PC-9 (cell line): ENCODE data around the gene P3H3. TPM values are rescaled to one million over a fixed set of nuclear protein-coding genes. Genes with fewer than 3 reads are reported as not detected.
A peak's percentile ranks its signal among the peaks of the same experiment; 100 is the strongest.

ENCODE experiments used
- BruUV-seq: library from RNA; stranded (reverse); fragments of 400-500 nt; replicated peaks from 2 replicates; lab custom pipeline; 2021; lab: Mats Ljungman, UMichigan
- CTCF ChIA-PET: fragments of 300-600 bp; sonication (Branson Sonifier 250); formaldehyde crosslinking; loops from one replicate; lab custom pipeline; 2022; ENCODE audit warnings: antibody characterized with exemption; lab: Charles Lee
- POLR2A ChIA-PET: fragments of 300-600 bp; sonication (Branson Sonifier 250); formaldehyde crosslinking; loops from one replicate; lab custom pipeline; 2022; ENCODE audit warnings: antibody characterized with exemption; ENCODE audit not compliant: unreplicated experiment; lab: Charles Lee
- DNase-seq, 2 experiments: peaks; one replicate each; pipeline versions ENCODE4 v3.0.0 to v3.0.0-alpha.2; 2015 to 2022; ENCODE audit warnings: mixed read lengths in 1 of 2
- H2AFZ ChIP-seq: fragments of 200-600 bp; sonication (generic); 2 replicates; pipeline ENCODE4 v1.8.1; 2017; ENCODE audit warnings: antibody characterized with exemption
- H3F3A ChIP-seq: fragments of 200-600 bp; sonication (generic); 2 replicates; pipeline ENCODE4 v1.8.1; 2017; ENCODE audit warnings: antibody characterized with exemption, mild to moderate bottlenecking, low read depth; ENCODE audit not compliant: insufficient read depth
- H3K27ac ChIP-seq: fragments of 200-600 bp; sonication (generic); 2 replicates; pipeline ENCODE4 v1.6.1; 2016; ENCODE audit warnings: mixed run types
- H3K27me3 ChIP-seq: fragments of 200-600 bp; sonication (generic); 2 replicates; pipeline ENCODE4 v1.6.1; 2016; ENCODE audit warnings: low read depth, mixed run types; ENCODE audit not compliant: insufficient read depth
- H3K36me3 ChIP-seq: fragments of 200-600 bp; sonication (generic); 2 replicates; pipeline ENCODE4 v1.6.1; 2016; ENCODE audit warnings: low read depth, mixed run types
- H3K4me1 ChIP-seq: fragments of 200-600 bp; sonication (generic); replicated peaks from 2 replicates; pipeline ENCODE4 v1.6.1; 2016; ENCODE audit warnings: mixed run types; ENCODE audit not compliant: insufficient read depth
- H3K4me2 ChIP-seq: fragments of 200-600 bp; sonication (generic); 2 replicates; pipeline ENCODE4 v1.6.1; 2017; ENCODE audit warnings: mixed run types
- H3K4me3 ChIP-seq: fragments of 200-600 bp; sonication (generic); 2 replicates; pipeline ENCODE4 v1.6.1; 2016; ENCODE audit warnings: mixed run types
- H3K79me2 ChIP-seq: fragments of 200-600 bp; sonication (generic); 2 replicates; pipeline ENCODE4 v1.6.1; 2017; ENCODE audit warnings: low read depth, mixed run types
- H3K9me2 ChIP-seq: fragments of 200-600 bp; sonication (generic); 2 replicates; pipeline ENCODE4 v1.8.1; 2017; ENCODE audit warnings: mild to moderate bottlenecking; ENCODE audit not compliant: insufficient read depth
- H3K9me3 ChIP-seq: fragments of 200-600 bp; sonication (generic); 2 replicates; pipeline ENCODE4 v1.8.1; 2016; ENCODE audit warnings: low read depth; ENCODE audit not compliant: insufficient read depth
- H4K20me1 ChIP-seq: fragments of 200-600 bp; sonication (generic); 2 replicates; pipeline ENCODE4 v1.8.1; 2017; ENCODE audit not compliant: insufficient read depth
- CTCF ChIP-seq: fragments of 200-600 bp; sonication (generic); conservative IDR thresholded peaks from 2 replicates; pipeline ENCODE4 v1.6.1; 2017; ENCODE audit warnings: mixed run types, antibody characterized with exemption, mild to moderate bottlenecking, moderate library complexity
- EZH2 ChIP-seq: fragments of 200-600 bp; sonication (generic); IDR thresholded peaks from 2 replicates; pipeline ENCODE4 v1.8.0; 2017; ENCODE audit warnings: antibody characterized with exemption, low read depth
- intact Hi-C: fragments of 100-400 bp; cut with micrococcal nuclease; formaldehyde crosslinking; loops from one replicate; pipeline ENCODE4 v1.10.0; 2022; ENCODE audit not compliant: unreplicated experiment
- total RNA-seq: library from RNA; stranded (reverse); gene quantifications from 2 replicates; pipeline ENCODE4 v1.2.3, GENCODE V29; 2021

Gene P3H3
- total RNA-seq, 1 experiment from 2014 or later: 0.52 TPM

GRCh38 chr12:6866920-6867412 lies 38.8 kb downstream of the P3H3 start:
- Histone ChIP-seq H3K4me3 (peak overlapping the region; percentile 97; the same call in 1 of the 2 replicates), H3K9me3 (no peaks in the 10 kb centered on the region), H3K9me2 (no peaks in the 10 kb centered on the region), H3K36me3 (peaks cover 23% of the 10 kb centered on the region), H3K4me2 (peak overlapping the region; percentile 79), H3K79me2 (peaks cover 32% of the 10 kb centered on the region), H2AFZ (0 out of 2 replicates have a peak overlapping the region, but pooled peaks have one; percentile 72), H3K4me1 (peaks cover 29% of the 10 kb centered on the region), H3K27ac (no peak overlapping the region), H4K20me1 (peaks cover 40% of the 10 kb centered on the region), H3F3A (peaks cover 64% of the 10 kb centered on the region), H3K27me3 (no peaks in the 10 kb centered on the region)
- intact Hi-C loops: loop anchor here (1.0 kb wide), 1 partner anchor 15 kb away; the partner anchor contains the start of gene USP5
- DNase-seq: no peak
- no TSS peak for BruUV-seq
- CTCF ChIA-PET: interaction anchor here (0.7 to 1.0 kb wide), 2 partner anchors 121 to 144 kb away, joined by 3 read pairs; no protein-coding TSS in a partner anchor
- TF ChIP-seq CTCF (no peak), EZH2 (no peak)
- POLR2A ChIA-PET: interaction anchor here (0.6 to 1.0 kb wide), 9 partner anchors 14 to 530 kb away, joined by 3 to 20 read pairs (median 5); partner anchors contain the start of gene RNU7-1

DNA sequence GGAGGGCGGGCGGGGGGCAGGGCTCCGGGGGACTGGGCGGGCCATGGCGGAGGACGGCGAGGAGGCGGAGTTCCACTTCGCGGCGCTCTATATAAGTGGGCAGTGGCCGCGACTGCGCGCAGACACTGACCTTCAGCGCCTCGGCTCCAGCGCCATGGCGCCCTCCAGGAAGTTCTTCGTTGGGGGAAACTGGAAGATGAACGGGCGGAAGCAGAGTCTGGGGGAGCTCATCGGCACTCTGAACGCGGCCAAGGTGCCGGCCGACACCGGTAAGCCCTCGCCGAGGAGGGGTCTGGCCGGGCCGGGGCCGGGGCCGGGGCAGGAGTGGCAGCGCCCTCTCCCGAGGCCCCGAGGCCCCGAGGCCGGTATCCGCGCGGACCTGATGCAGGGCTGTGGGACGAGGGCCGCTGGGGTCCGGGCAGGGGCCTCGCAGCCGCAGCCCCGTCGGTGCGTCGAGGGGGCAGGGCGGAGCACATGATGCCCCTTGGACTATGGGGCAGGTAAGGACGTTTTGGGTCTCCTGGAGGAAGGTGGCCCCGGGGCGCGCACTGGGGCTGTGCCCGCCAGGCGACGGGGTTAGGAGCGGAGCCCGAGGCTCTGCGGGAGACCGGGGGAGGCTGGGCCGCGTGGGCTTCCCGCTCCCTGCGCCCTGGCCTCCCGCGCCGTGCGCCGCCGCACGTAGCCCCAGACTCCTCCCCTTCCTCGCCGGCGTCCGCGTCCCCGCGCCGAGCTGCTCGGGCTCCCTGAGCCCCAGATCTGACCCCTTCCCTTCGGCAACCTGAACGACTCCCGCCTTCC lies 39.4 kb downstream of the P3H3 start, which contains the start of gene TPI1:
TSS of gene TPI1 (plus strand) at position 119 of the 798 bp plus-strand sequence. CDS start at position 155, 36 bp downstream.
- peaks cover 41% of the 10 kb centered on the region for H4K20me1 ChIP-seq
- H2AFZ ChIP-seq: peak within 1 kb of the TSS; percentile 76
- H3K4me3 ChIP-seq: peak within 1 kb of the TSS; percentile 97
- H3K27me3 ChIP-seq: no peaks in the 10 kb centered on the region
- TF ChIP-seq CTCF: no peak; the same call in 1 of the 2 replicates
- TF ChIP-seq EZH2: no peak
- no peaks in the 10 kb centered on the region for H3K9me2 ChIP-seq
- H3K9me3 ChIP-seq: no peaks in the 10 kb centered on the region
- DNase-seq: peak; percentile 46 to 82
- BruUV-seq: no TSS peak
- peaks cover 19% of the 10 kb centered on the region for H3K36me3 ChIP-seq
- H3F3A ChIP-seq: peaks cover 69% of the 10 kb centered on the region
- ChIA-PET POLR2A (interaction anchor here (0.6 to 1.0 kb wide), 12 partner anchors 15 to 531 kb away, joined by 3 to 20 read pairs (median 4); partner anchors contain the start of genes MLF2 and RNU7-1), CTCF (interaction anchor here (0.6 to 1.0 kb wide), 4 partner anchors 121 to 737 kb away, joined by 3 to 5 read pairs (median 3); no protein-coding TSS in a partner anchor)
- H3K4me2 ChIP-seq: peak within 1 kb of the TSS; percentile 79
- peaks cover 32% of the 10 kb centered on the region for H3K4me1 ChIP-seq
- peaks cover 36% of the 10 kb centered on the region for H3K79me2 ChIP-seq
- intact Hi-C loops: loop anchor here (1.0 to 2.0 kb wide), 3 partner anchors 15 to 241 kb away; partner anchors contain the start of genes C1RL, LPCAT3 and USP5
- H3K27ac ChIP-seq: peak within 1 kb of the TSS; percentile 72
